HCT116 (cell line): ENCODE results near the gene ZBTB17.
"Not testable (repeated sequence)": the region's sequence is repeated elsewhere in the genome, so short reads cannot be mapped to it uniquely, and the experiment has no call there.

Experiments used
- CTCF ChIP-seq, 3 experiments: fragments of 200-600 bp in 1 of 3; sonication (generic) in 1 of 3; IDR thresholded peaks in 2 of 3; conservative IDR thresholded peaks in 1 of 3; 2 replicates each; pipeline ENCODE4 v1.5.1; 2012 to 2017; ENCODE audit warnings: low read depth in 2 of 3, low read length in 2 of 3, antibody characterized with exemption in 1 of 3, borderline replicate concordance in 1 of 3, control low read depth in 1 of 3, mild to moderate bottlenecking in 1 of 3, mixed read lengths in 1 of 3, mixed run types in 1 of 3, moderate library complexity in 1 of 3; ENCODE audit not compliant: insufficient read depth in 1 of 3
- EGR1 ChIP-seq: IDR thresholded peaks from 2 replicates; pipeline ENCODE4 v1.6.1; 2012; ENCODE audit warnings: low read depth
- EZH2 ChIP-seq: fragments of 200-600 bp; sonication (generic); IDR thresholded peaks from 2 replicates; pipeline ENCODE4 v1.6.1; 2017; ENCODE audit warnings: antibody characterized with exemption, mixed run types
- EZH2phosphoT487 ChIP-seq: fragments of 200-600 bp; IDR thresholded peaks from 2 replicates; pipeline ENCODE4 v1.6.1; 2018; ENCODE audit warnings: antibody characterized with exemption, borderline replicate concordance
- JUND ChIP-seq: IDR thresholded peaks from 2 replicates; pipeline ENCODE4 v1.6.1; 2012
- MAX ChIP-seq: IDR thresholded peaks from 2 replicates; pipeline ENCODE4 v1.6.1; 2012
- POLR2A ChIP-seq: IDR thresholded peaks from 2 replicates; pipeline ENCODE4 v1.7.0; 2011; ENCODE audit warnings: borderline replicate concordance; ENCODE audit not compliant: insufficient read depth, insufficient read length; ENCODE audit errors: extremely low read depth
- POLR2AphosphoS5 ChIP-seq: IDR thresholded peaks from 2 replicates; pipeline ENCODE4 v1.6.1; 2011; ENCODE audit warnings: mild to moderate bottlenecking, low read depth, low read length, moderate library complexity
- RAD21 ChIP-seq: IDR thresholded peaks from 2 replicates; pipeline ENCODE4 v1.6.1; 2012; ENCODE audit warnings: low read depth, mild to moderate bottlenecking
- SRF ChIP-seq: IDR thresholded peaks from 2 replicates; pipeline ENCODE4 v1.6.1; 2012; ENCODE audit warnings: low read depth
- TCF7L2 ChIP-seq: IDR thresholded peaks from 2 replicates; pipeline ENCODE4 v1.7.0; 2011; ENCODE audit warnings: borderline replicate concordance, inconsistent platforms; ENCODE audit not compliant: insufficient read depth, insufficient read length; ENCODE audit errors: extremely low read depth
- ZBTB33 ChIP-seq: IDR thresholded peaks from 2 replicates; pipeline ENCODE4 v1.6.1; 2011; ENCODE audit warnings: mild to moderate bottlenecking, low read length, moderate library complexity; ENCODE audit not compliant: insufficient replicate concordance; ENCODE audit errors: extremely low read depth
- ZNF274 ChIP-seq: fragments of 200-500 bp; sonication (Bioruptor generic); IDR thresholded peaks from 2 replicates; pipeline ENCODE4 v1.6.1; 2014; ENCODE audit warnings: mild to moderate bottlenecking, low read depth, low read length, inconsistent platforms

GRCh38 chr1:15926448-15926847 is 49.5 kb downstream of the ZBTB17 start:
- not testable (repeated sequence) for TF ChIP-seq CTCF (IDR thresholded peaks at IDR 0.05 in 2 of 3, conservative IDR thresholded peaks at IDR 0.05 in 1 of 3; ENCODE audit: borderline replicate concordance in 1 of 3, insufficient read depth in 1 of 3, low read depth in 2 of 3, low read length in 2 of 3); ZBTB33; POLR2A; POLR2AphosphoS5; ZNF274; MAX; TCF7L2; EZH2; EZH2phosphoT487; EGR1; SRF; JUND; RAD21
